GM12874 (cell line): Measurements from ENCODE around the gene TACR3.

ENCODE experiments used
- CTCF ChIP-seq: IDR thresholded peaks from 2 replicates; pipeline ENCODE4 v1.5.1; 2011; ENCODE audit warnings: low read depth, mild to moderate bottlenecking, control low read depth, low read length, moderate library complexity; ENCODE audit not compliant: insufficient read depth

The TACR3 gene

GRCh38 chr4:103719105-103719829, 518 bp downstream of the TACR3 start:
- no peak for TF ChIP-seq CTCF

GRCh38 chr4:103692615-103693014, 27.2 kb downstream of the TACR3 start:
- no peak for TF ChIP-seq CTCF

GRCh38 chr4:103673983-103674382, 45.8 kb downstream of the TACR3 start:
- no peak for TF ChIP-seq CTCF

GRCh38 chr4:103664436-103665075, 55.2 kb downstream of the TACR3 start:
- no peak for TF ChIP-seq CTCF

GRCh38 chr4:103648541-103648940, 71.2 kb downstream of the TACR3 start:
- no peak for TF ChIP-seq CTCF

GRCh38 chr4:103645991-103646390, 73.8 kb downstream of the TACR3 start:
- TF ChIP-seq CTCF = no peak

- no peak for TF ChIP-seq CTCF
Measured at GRCh38 chr4:103634236-103634635, 85.5 kb downstream of the TACR3 start.
